Pulmonary artery endothelial cell (primary cell): ENCODE results near the gene MRI1. TPM values are rescaled to one million over a fixed set of nuclear protein-coding genes. Genes with fewer than 3 reads are reported as not detected.
"Not testable (repeated sequence)": the region's sequence is repeated elsewhere in the genome, so short reads cannot be mapped to it uniquely, and the experiment has no call there.

Experiments
- DNase-seq: peaks from one replicate; pipeline ENCODE4 v3.0.0-alpha.2; 2011; ENCODE audit warnings: low read depth, low spot score
- total RNA-seq: library from RNA; depleted of rRNA; stranded (reverse); fragments of >200 nt; gene quantifications from 2 replicates; pipeline ENCODE4 v1.2.3, GENCODE V29; 2014

MRI1 gene
- total RNA-seq, 1 donor from 2014 or later: 42.9 TPM

GRCh38 chr19:13793317-13793716, 29.0 kb downstream of the MRI1 start:
- not testable (repeated sequence) for DNase-seq

GRCh38 chr19:13794398-13794756, 30.1 kb downstream of the MRI1 start:
- peak; percentile 52 for DNase-seq

- peak; percentile 97 for DNase-seq
Observed at GRCh38 chr19:13794757-13795589, 30.7 kb downstream of the MRI1 start, which contains the start of gene ZSWIM4. TSS of gene ZSWIM4 (plus strand) at chr19:13795443. CDS start at chr19:13795649, 206 bp downstream.

GRCh38 chr19:13795595-13796300, 31.4 kb downstream of the MRI1 start:
- no peak for DNase-seq

- peak; percentile 86 for DNase-seq
Observed at GRCh38 chr19:13796301-13797057, 32.2 kb downstream of the MRI1 start.

- DNase-seq: no peak
Observed at GRCh38 chr19:13797058-13797440, 32.7 kb downstream of the MRI1 start.

GRCh38 chr19:13797870-13798269, 33.5 kb downstream of the MRI1 start:
- no peak for DNase-seq

- DNase-seq: no peak
Observed at GRCh38 chr19:13799669-13800068, 35.3 kb downstream of the MRI1 start.

GRCh38 chr19:13803038-13803437, 38.7 kb downstream of the MRI1 start:
- no peak for DNase-seq

- DNase-seq: no peak
Observed at GRCh38 chr19:13804830-13805683, 40.7 kb downstream of the MRI1 start.

- DNase-seq: no peak
Observed at GRCh38 chr19:13806728-13807127, 42.4 kb downstream of the MRI1 start.

- no peak for DNase-seq
Observed at GRCh38 chr19:13807421-13808021, 43.2 kb downstream of the MRI1 start.

- no peak for DNase-seq
Observed at GRCh38 chr19:13808856-13809255, 44.5 kb downstream of the MRI1 start.

GRCh38 chr19:13812544-13812943, 48.2 kb downstream of the MRI1 start:
- no peak for DNase-seq

GRCh38 chr19:13813147-13813546, 48.8 kb downstream of the MRI1 start:
- no peak for DNase-seq

- DNase-seq: no peak
Observed at GRCh38 chr19:13814550-13814949, 50.2 kb downstream of the MRI1 start.

- no peak for DNase-seq
Observed at GRCh38 chr19:13817018-13817614, 52.8 kb downstream of the MRI1 start.

- DNase-seq: no peak
Observed at GRCh38 chr19:13817615-13818371, 53.5 kb downstream of the MRI1 start.

- DNase-seq: no peak
Observed at GRCh38 chr19:13819238-13819637, 54.9 kb downstream of the MRI1 start.
